ENCODE measurements around the gene ARPC2. TPM values are rescaled to one million over a fixed set of nuclear protein-coding genes. Genes with fewer than 3 reads are reported as not detected.
A peak's percentile ranks its signal among the peaks of the same experiment; 100 is the strongest.

Gene ARPC2
- total and polyA plus RNA-seq, 2 of the 13 experiments (the other 11 are each of a cell fraction or from before 2014, with no cell fraction given): 168 to 303 TPM

GRCh38 chr2:218291318-218292047 lies 74.5 kb downstream of the ARPC2 start (continued):
- TF ChIP-seq SOX6 (IDR thresholded peaks at IDR 0.05) (no peak), SOX6 (CRISPR knock-in tag; IDR thresholded peaks at IDR 0.05) (no peak), ZNF256 (CRISPR knock-in tag; conservative IDR thresholded peaks at IDR 0.05) (no peak), ZNF235 (CRISPR knock-in tag; IDR thresholded peaks at IDR 0.05; ENCODE audit: borderline replicate concordance) (no peak), ZC3H13 (CRISPR knock-in tag; IDR thresholded peaks at IDR 0.05) (0 out of 2 replicates have a peak, but pooled peaks have one; percentile 10), ZNF496 (CRISPR knock-in tag; IDR thresholded peaks at IDR 0.05; ENCODE audit: insufficient replicate concordance) (no peak), RXRA (CRISPR knock-in tag; IDR thresholded peaks at IDR 0.05) (no peak), HINFP (CRISPR knock-in tag; IDR thresholded peaks at IDR 0.05; ENCODE audit: low read depth) (no peak), ASH2L (IDR thresholded peaks at IDR 0.05; ENCODE audit: insufficient read length, low read depth, low read length) (no peak), ZBTB1 (CRISPR knock-in tag; IDR thresholded peaks at IDR 0.05; ENCODE audit: borderline replicate concordance) (no peak), ZNF788 (CRISPR knock-in tag; IDR thresholded peaks at IDR 0.05; ENCODE audit: borderline replicate concordance) (0 out of 2 replicates have a peak, but pooled peaks have one; percentile 59)
